HG03575 (cell line): Measurements from ENCODE around the gene CCDC40.

Experiments used
- ATAC-seq: cut with Tn5 transposase; IDR thresholded peaks from one replicate; pipeline ENCODE4 v1.9.1; 2021; ENCODE audit not compliant: unreplicated experiment, insufficient number of reproducible peaks, low FRiP score; ENCODE audit errors: extremely low read depth

The CCDC40 gene

DNA sequence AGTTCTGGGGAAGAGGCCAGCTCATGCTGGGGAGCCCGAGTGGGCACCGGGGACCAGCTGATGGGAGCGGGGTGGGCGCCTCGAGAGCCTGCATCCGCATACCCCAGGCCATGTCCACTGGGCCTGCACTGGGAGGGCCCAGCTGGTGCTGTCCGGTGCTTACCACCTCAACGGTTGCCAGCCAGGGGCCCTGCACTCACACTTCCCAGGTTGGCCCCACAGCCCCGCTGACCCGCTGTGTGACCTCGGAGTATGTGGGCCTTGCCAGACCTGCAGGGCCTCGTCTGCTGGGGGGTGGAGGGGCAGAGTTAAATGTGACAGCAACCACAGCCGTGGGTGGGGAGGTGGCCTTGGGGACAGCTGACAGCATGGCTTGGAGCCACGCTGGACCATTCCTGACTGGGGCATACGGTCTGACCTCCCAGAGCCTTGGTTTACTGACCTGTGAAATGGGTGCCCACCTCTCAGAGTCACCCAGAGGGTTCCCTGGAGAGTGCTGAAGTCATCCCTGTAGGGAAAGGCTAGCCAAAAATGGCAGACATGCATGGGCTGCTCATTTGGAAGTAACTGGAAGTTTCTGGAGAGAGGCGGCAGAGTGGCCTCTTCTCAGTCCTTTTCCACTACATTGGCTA, 59.5 kb downstream of the CCDC40 start:
- no peak for ATAC-seq

DNA sequence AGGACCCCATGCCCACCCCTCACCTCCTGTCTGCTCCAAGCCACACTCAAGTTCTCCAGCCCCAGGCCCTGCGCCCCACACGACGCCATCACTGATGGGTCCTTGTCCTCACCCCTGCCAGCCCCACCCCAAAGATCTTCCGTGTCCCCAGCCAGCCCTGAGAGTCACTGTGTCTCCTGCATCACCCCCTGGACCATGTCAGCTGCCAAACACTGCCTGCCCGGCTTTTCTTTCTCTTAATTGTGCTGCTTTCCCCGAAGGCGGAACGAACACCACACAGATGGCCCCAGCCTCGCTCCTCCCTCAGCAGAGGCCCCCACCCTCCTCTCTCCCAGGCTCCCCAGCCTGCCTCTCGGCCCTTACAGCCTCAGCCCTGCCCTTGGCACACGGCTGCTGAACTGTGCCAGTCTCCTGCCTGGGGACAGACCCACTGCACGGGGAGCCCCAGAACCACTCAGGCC, 60.1 kb downstream of the CCDC40 start:
- no peak for ATAC-seq

DNA sequence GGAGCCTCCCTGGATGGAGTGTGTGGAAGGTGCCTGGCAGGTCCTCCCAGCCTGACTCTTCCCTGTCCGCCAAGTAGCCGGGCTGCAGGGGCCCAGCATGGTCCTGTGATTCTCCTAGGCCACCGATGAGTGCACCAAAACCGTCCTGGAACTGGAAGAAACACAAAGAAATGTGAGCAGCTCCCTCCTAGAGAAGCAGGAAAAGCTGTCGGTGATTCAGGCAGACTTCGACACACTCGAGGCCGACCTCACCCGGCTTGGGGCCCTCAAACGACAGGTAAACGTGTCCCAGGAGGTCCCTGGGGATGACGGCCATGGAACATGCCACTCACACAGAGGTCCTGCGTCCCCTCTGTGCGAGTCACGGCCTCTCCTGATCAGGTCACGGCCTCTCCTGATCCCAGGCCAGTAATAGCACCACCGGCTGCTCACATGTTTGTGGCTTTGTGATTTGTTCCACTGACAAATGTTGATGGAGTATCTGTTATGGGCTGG, 60.7 kb downstream of the CCDC40 start:
- no peak for ATAC-seq

DNA sequence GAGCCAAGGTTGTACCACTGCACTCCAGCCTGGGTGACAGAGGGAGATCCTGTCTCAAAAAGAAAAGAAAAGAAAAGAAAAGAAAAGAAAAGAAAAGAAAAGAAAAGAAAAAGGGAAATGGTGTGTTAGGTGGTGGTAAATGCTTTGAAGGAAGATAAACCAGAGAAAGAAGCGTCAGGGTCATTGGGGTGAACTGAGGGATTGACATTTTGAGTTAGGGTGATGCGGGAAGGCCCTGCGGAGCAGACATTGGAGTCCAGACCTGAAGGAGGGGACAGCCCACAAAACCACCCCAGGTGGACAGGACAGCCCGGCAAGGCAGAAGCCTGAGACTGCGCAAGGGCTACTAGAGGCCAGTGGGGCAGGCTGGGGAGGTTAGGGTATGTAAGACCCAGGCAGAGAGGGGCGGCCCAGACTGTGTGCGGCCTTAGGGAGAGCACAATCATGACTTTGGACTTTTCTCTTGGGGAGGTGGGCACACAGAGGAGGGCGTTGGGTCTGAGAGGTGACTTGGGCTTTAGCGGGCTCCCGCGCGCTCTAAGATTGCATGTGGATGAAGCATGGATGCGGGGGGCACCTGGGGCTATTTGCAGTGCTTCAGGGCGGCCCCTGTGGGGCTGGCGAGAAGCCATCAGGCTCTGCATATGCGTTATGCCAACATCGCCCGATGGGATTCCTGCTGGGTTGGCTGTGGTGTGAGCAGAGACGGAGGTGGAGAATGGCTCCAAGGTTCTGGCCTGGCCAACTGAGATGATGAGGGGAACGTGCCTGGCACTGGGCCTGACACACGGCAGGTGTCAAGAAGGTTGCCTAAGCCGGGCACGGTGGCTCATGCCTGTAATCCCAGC, 61.6 kb downstream of the CCDC40 start:
- ATAC-seq: no peak

DNA sequence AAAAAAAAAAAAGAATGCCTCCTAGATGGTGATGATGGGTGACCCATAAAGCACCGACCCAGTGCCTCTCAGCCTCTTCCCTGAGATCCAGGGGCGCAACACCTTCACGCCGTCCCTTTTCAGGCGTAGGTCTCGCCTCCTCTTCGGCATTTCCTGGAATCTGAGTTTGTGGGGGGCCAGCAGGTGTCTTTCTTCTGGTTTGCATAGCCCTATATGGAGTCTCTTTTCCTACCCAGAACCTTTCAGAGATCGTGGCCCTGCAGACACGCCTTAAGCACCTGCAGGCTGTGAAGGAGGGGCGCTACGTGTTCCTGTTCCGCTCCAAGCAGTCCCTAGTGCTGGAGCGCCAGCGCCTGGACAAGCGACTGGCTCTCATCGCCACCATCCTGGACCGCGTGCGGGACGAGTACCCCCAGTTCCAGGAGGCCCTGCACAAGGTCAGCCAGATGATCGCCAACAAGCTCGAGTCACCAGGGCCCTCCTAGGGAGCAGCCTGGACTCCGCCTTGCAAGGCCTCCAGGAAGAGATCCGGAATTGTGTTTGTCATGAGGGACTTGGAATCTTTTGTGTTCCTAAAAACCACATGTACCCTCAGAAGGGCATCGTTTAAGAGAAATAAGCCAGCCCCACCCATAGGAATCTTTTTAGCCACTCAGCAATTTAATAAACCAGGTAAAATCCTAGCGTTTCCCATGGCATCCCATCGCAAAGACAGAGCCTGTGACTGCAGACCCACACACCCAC, 63.0 kb downstream of the CCDC40 start:
- no peak for ATAC-seq

DNA sequence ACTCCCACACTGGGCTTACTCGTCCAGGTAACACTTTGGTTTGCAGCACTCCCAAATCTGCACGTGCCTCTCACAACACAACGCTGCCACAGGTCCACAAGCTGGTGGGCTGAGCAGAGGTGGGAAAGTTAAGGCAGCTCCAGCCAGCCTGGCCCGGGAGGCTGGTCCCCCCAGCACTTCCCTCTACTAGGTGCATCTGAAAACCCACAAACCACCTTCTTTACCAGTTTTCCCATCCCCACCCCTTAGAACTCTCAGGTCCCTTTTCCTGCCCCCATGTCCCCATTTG, 63.5 kb downstream of the CCDC40 start:
- no peak for ATAC-seq

DNA sequence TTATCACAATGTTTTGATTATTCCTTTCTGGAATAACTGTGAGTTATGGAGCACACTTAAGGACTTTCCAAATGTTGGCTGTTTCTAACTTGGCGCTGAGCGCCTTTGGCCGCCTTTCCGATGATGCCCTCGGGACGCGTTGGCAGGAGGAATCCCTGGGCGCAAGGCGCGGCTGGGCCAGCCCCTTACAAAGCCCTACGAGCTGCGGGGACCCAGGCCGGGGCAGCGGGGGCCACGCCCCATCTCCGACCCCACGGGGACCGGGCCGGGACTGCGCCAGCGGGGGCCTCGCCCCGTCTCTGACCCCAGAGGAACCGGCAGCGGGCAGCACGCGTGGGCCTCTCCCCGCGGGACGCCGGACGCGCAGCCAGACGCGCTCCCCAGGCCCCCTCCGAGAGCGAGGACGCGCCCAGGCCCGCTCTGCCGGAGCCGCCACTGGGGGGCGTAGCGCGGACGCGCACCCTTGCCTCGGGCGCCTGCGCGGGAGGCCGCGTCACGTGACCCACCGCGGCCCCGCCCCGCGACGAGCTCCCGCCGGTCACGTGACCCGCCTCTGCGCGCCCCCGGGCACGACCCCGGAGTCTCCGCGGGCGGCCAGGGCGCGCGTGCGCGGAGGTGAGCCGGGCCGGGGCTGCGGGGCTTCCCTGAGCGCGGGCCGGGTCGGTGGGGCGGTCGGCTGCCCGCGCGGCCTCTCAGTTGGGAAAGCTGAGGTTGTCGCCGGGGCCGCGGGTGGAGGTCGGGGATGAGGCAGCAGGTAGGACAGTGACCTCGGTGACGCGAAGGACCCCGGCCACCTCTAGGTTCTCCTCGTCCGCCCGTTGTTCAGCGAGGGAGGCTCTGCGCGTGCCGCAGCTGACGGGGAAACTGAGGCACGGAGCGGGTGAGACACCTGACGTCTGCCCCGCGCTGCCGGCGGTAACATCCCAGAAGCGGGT, 64.8 kb downstream of the CCDC40 start, which contains the start of gene GAA:
Gene GAA, plus strand, starts transcription at position 571 of the 935 bp plus-strand sequence. CDS start 3,006 bp downstream, outside the sequence.
- no peak for ATAC-seq

DNA sequence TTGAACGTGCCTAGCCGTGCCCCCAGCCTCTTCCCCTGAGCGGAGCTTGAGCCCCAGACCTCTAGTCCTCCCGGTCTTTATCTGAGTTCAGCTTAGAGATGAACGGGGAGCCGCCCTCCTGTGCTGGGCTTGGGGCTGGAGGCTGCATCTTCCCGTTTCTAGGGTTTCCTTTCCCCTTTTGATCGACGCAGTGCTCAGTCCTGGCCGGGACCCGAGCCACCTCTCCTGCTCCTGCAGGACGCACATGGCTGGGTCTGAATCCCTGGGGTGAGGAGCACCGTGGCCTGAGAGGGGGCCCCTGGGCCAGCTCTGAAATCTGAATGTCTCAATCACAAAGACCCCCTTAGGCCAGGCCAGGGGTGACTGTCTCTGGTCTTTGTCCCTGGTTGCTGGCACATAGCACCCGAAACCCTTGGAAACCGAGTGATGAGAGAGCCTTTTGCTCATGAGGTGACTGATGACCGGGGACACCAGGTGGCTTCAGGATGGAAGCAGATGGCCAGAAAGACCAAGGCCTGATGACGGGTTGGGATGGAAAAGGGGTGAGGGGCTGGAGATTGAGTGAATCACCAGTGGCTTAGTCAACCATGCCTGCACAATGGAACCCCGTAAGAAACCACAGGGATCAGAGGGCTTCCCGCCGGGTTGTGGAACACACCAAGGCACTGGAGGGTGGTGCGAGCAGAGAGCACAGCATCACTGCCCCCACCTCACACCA, 65.7 kb downstream of the CCDC40 start:
- ATAC-seq: no peak

DNA sequence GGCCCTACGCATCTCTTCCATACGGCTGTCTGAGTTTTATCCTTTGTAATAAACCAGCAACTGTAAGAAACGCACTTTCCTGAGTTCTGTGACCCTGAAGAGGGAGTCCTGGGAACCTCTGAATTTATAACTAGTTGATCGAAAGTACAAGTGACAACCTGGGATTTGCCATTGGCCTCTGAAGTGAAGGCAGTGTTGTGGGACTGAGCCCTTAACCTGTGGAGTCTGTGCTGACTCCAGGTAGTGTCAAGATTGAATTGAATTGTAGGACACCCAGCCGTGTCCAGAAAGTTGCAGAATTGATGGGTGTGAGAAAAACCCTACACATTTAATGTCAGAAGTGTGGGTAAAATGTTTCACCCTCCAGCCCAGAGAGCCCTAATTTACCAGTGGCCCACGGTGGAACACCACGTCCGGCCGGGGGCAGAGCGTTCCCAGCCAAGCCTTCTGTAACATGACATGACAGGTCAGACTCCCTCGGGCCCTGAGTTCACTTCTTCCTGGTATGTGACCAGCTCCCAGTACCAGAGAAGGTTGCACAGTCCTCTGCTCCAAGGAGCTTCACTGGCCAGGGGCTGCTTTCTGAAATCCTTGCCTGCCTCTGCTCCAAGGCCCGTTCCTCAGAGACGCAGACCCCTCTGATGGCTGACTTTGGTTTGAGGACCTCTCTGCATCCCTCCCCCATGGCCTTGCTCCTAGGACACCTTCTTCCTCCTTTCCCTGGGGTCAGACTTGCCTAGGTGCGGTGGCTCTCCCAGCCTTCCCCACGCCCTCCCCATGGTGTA, 66.4 kb downstream of the CCDC40 start:
- no peak for ATAC-seq

DNA sequence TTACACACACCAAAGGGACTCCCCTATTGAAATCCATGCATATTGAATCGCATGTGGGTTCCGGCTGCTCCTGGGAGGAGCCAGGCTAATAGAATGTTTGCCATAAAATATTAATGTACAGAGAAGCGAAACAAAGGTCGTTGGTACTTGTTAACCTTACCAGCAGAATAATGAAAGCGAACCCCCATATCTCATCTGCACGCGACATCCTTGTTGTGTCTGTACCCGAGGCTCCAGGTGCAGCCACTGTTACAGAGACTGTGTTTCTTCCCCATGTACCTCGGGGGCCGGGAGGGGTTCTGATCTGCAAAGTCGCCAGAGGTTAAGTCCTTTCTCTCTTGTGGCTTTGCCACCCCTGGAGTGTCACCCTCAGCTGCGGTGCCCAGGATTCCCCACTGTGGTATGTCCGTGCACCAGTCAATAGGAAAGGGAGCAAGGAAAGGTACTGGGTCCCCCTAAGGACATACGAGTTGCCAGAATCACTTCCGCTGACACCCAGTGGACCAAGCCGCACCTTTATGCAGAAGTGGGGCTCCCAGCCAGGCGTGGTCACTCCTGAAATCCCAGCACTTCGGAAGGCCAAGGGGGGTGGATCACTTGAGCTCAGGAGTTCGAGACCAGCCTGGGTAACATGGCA, 67.1 kb downstream of the CCDC40 start:
- ATAC-seq: no peak

DNA sequence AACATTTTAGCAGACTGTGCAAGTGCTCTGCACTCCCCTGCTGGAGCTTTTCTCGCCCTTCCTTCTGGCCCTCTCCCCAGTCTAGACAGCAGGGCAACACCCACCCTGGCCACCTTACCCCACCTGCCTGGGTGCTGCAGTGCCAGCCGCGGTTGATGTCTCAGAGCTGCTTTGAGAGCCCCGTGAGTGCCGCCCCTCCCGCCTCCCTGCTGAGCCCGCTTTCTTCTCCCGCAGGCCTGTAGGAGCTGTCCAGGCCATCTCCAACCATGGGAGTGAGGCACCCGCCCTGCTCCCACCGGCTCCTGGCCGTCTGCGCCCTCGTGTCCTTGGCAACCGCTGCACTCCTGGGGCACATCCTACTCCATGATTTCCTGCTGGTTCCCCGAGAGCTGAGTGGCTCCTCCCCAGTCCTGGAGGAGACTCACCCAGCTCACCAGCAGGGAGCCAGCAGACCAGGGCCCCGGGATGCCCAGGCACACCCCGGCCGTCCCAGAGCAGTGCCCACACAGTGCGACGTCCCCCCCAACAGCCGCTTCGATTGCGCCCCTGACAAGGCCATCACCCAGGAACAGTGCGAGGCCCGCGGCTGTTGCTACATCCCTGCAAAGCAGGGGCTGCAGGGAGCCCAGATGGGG, 68.0 kb downstream of the CCDC40 start:
- ATAC-seq: no peak

DNA sequence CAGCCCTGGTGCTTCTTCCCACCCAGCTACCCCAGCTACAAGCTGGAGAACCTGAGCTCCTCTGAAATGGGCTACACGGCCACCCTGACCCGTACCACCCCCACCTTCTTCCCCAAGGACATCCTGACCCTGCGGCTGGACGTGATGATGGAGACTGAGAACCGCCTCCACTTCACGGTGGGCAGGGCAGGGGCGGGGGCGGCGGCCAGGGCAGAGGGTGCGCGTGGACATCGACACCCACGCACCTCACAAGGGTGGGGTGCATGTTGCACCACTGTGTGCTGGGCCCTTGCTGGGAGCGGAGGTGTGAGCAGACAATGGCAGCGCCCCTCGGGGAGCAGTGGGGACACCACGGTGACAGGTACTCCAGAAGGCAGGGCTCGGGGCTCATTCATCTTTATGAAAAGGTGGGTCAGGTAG, 68.5 kb downstream of the CCDC40 start:
- ATAC-seq: no peak

DNA sequence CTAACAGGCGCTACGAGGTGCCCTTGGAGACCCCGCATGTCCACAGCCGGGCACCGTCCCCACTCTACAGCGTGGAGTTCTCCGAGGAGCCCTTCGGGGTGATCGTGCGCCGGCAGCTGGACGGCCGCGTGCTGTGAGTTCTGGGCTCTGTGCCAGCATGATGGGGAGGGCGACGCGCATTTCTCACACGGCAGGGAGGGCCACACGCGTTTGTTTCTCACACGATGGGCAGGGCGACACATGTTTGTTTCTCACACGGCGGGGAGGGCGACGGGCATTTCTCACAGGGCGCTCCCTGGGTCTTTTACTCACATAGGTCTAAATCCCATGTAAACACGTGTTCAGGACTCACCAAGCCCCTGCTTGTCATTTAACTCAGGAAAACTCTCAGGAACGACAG, 69.3 kb downstream of the CCDC40 start:
- ATAC-seq: no peak

DNA sequence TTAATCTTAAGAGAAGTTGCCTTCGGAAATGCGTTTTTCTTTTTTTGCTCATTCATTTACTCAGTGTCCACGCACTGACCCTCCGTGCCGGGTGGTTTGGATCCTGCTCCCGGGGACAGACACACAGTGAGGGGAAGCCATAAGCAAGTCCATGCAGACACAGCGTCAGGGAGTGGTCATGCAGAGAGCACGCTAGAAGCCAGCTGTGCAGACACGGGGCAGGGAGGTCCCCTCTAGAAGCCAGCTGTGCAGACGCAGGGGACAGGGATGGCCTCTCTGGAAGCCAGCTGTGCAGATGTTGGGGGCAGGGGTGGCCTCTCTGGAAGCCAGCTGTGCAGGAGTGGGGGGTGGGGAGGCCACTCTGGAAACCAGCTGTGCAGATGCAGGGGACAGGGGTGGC, 69.7 kb downstream of the CCDC40 start:
- ATAC-seq: no peak

DNA sequence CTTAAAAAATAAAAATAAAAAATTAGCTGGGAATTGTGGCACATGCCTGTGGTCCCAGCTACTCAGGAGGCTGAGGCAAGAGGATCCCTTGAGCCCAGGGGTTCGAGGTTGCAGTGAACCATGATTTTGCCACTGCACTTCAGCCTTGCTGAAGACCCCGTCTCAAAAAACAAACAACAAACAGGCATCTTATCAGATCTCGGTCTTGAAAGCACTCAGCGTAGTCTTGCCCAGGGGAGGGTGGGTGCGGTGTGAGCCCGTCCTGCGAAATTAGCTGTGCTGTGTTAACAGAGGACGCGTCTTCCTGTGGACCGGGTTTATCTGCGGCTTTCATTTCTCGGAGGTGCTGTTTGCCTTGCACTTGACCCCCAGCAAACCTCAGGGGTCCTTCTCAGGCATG, 70.3 kb downstream of the CCDC40 start:
- no peak for ATAC-seq

DNA sequence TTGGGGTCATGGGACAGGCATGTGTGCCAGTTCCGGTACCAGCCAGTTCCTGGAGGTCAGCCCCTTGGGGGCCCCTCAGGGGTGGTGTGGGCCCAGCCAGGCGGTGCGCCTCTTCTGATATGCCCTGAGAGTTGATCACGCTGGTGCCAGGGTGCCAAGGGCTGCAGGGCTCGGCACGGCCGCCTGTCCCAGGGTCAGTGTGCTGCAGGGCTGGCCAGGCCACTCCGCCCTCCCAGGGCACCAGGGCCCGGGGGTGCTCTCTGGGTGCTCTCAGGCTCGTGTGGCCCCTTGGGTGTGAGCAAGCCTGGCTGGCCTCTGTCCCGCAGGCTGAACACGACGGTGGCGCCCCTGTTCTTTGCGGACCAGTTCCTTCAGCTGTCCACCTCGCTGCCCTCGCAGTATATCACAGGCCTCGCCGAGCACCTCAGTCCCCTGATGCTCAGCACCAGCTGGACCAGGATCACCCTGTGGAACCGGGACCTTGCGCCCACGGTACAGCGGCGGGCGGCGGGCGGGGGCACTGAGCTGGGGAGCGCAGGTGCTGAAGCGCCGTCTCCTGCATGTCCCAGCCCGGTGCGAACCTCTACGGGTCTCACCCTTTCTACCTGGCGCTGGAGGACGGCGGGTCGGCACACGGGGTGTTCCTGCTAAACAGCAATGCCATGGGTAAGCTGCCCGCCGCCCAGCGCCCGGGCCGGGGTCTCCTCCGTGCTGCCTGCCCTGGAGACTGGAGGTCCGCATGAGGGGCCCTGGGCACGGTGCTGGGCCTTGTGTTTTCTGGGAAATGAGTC, 71.0 kb downstream of the CCDC40 start:
- no peak for ATAC-seq
